Activated CD4-positive, alpha-beta T cell treated with anti-CD3 and anti-CD28 coated beads for 4 hours (primary cell): ENCODE data around the gene CRISP1.
"Not testable (repeated sequence)": the region's sequence is repeated elsewhere in the genome, so short reads cannot be mapped to it uniquely, and the experiment has no call there.

Experiments
- DNase-seq, 2 donors: peaks; one replicate each; pipeline ENCODE4 v3.0.0-alpha.2; 2020

CRISP1 gene

GRCh38 chr6:49839162-49839561 lies 27.2 kb downstream of the CRISP1 start:
- DNase-seq, result no peak

- no peak for DNase-seq
Measured at GRCh38 chr6:49835140-49835539, 31.2 kb downstream of the CRISP1 start.

GRCh38 chr6:49833386-49833785 lies 32.9 kb downstream of the CRISP1 start:
- DNase-seq, result no peak

- no peak for DNase-seq
Measured at GRCh38 chr6:49826743-49827406, 39.5 kb downstream of the CRISP1 start.

GRCh38 chr6:49815166-49815565 lies 51.2 kb downstream of the CRISP1 start:
- no peak for DNase-seq

GRCh38 chr6:49813248-49813647 lies 53.1 kb downstream of the CRISP1 start:
- no peak for DNase-seq

- no peak for DNase-seq
Measured at GRCh38 chr6:49806145-49806544, 60.2 kb downstream of the CRISP1 start.

- DNase-seq, result no peak
Measured at GRCh38 chr6:49805246-49805645, 61.1 kb downstream of the CRISP1 start.

GRCh38 chr6:49801525-49801924 lies 64.8 kb downstream of the CRISP1 start:
- no peak for DNase-seq

GRCh38 chr6:49799090-49799489 lies 67.2 kb downstream of the CRISP1 start:
- DNase-seq, result no peak

- not testable (repeated sequence) for DNase-seq
Measured at GRCh38 chr6:49796842-49797455, 69.4 kb downstream of the CRISP1 start.

GRCh38 chr6:49790341-49790740 lies 76.0 kb downstream of the CRISP1 start:
- no peak for DNase-seq

GRCh38 chr6:49787176-49787575 lies 79.2 kb downstream of the CRISP1 start, which contains the start of gene PGK2:
TSS of gene PGK2 (minus strand) at chr6:49787285. CDS start at chr6:49787187, 98 bp downstream.
- no peak for DNase-seq

- no peak for DNase-seq
Measured at GRCh38 chr6:49784272-49784671, 82.1 kb downstream of the CRISP1 start.
